ENCODE results near the gene UNC13D.

GRCh38 chr17:75853433-75853832, 9.2 kb upstream of the UNC13D start:
- TF ChIP-seq CTCF (IDR thresholded peaks at IDR 0.05; ENCODE audit: low read length) = no peak
- no peak for TF ChIP-seq EZH2 (optimal IDR thresholded peaks at IDR 0.05; ENCODE audit: low read depth, low read length)

Measured in MM.1S (cell line).